Upper lobe of right lung (tissue), 1 donor: ENCODE data around the gene AK1. TPM values are rescaled to one million over a fixed set of nuclear protein-coding genes. Genes with fewer than 3 reads are reported as not detected.

ENCODE experiments used
- ATAC-seq: fragments of 200-7000 bp; cut with Tn5 transposase; one replicate; pipeline ENCODE4 v1.9.1; 2020; ENCODE audit warnings: mild to moderate bottlenecking, moderate library complexity
- DNase-seq: peaks from one replicate; pipeline ENCODE4 v3.0.0-alpha.2; 2020
- H3K27ac ChIP-seq: fragments of 200-600 bp; one replicate; pipeline ENCODE4 v1.8.0; 2022
- H3K27me3 ChIP-seq: fragments of 200-600 bp; one replicate; pipeline ENCODE4 v1.8.0; 2022; ENCODE audit warnings: mild to moderate bottlenecking
- H3K36me3 ChIP-seq: fragments of 200-600 bp; one replicate; pipeline ENCODE4 v1.8.0; 2022
- H3K4me1 ChIP-seq: fragments of 200-600 bp; one replicate; pipeline ENCODE4 v1.8.0; 2022
- H3K4me3 ChIP-seq: fragments of 200-600 bp; one replicate; pipeline ENCODE4 v1.8.0; 2022; ENCODE audit warnings: mild to moderate bottlenecking
- H3K9me3 ChIP-seq: fragments of 200-600 bp; one replicate; pipeline ENCODE4 v1.8.0; 2022
- CTCF ChIP-seq: fragments of 200-600 bp; IDR thresholded peaks from one replicate; pipeline ENCODE4 v1.8.0; 2022; ENCODE audit warnings: antibody characterized with exemption
- intact Hi-C: fragments of 100-400 bp; cut with DNase I; formaldehyde crosslinking; loops from one replicate; pipeline ENCODE4 v1.11.0; 2022
- total RNA-seq: library from RNA; stranded (reverse); fragmentation: NEBNext Ultra II Directional; extraction: Animal tissue kit (Norgen Biotek cat#: 25700); gene quantifications from one replicate; pipeline ENCODE4 v1.2.1, GENCODE V29; 2021
- donor health status: DM: no; HTN: yes; CAD: no; lungs with severe emphysema.

The AK1 gene
- total RNA-seq, 1 donor from 2014 or later, result 158 TPM

GRCh38 chr9:127899128-127899943 is 21.9 kb upstream of the AK1 start, which contains the start of gene ST6GALNAC6:
TSS of gene ST6GALNAC6 (minus strand) at chr9:127899603. CDS start at chr9:127897981, 1,622 bp downstream.
- peak within 1 kb of the TSS; percentile 94 for H3K27ac ChIP-seq
- DNase-seq (peak; percentile 90), ATAC-seq (peak; percentile 86)
- no peaks in the 10 kb centered on the region for H3K9me3 ChIP-seq
- TF ChIP-seq CTCF, result no peak
- intact Hi-C loops, result no loop called here
- H3K27me3 ChIP-seq, result no peaks in the 10 kb centered on the region
- H3K4me3 ChIP-seq, result peak within 1 kb of the TSS; percentile 96
- peaks cover 63% of the 10 kb centered on the region for H3K4me1 ChIP-seq
- peaks cover 18% of the 10 kb centered on the region for H3K36me3 ChIP-seq

- Histone ChIP-seq H3K4me3 (peak overlapping the region; percentile 96), H3K9me3 (no peaks in the 10 kb centered on the region), H3K36me3 (peaks cover 26% of the 10 kb centered on the region), H3K27me3 (no peaks in the 10 kb centered on the region), H3K27ac (peak overlapping the region; percentile 94), H3K4me1 (peaks cover 56% of the 10 kb centered on the region)
- peak; percentile 34 for ATAC-seq
- no peak for DNase-seq
- intact Hi-C loops, result no loop called here
- TF ChIP-seq CTCF, result no peak
These were observed 21.1 kb upstream of the AK1 start for GRCh38 chr9:127898433-127899127.

- no peaks in the 10 kb centered on the region for H3K27me3 ChIP-seq
- intact Hi-C loops, result no loop called here
- peak; percentile 86 for DNase-seq
- H3K4me1 ChIP-seq, result peaks cover 43% of the 10 kb centered on the region
- H3K9me3 ChIP-seq, result no peaks in the 10 kb centered on the region
- TF ChIP-seq CTCF, result no peak
- peak overlapping the region; percentile 96 for H3K4me3 ChIP-seq
- H3K36me3 ChIP-seq, result peaks cover 39% of the 10 kb centered on the region
- peak overlapping the region; percentile 94 for H3K27ac ChIP-seq
- peak; percentile 83 for ATAC-seq
These were observed 19.8 kb upstream of the AK1 start for GRCh38 chr9:127897193-127897692.

GRCh38 chr9:127896395-127897192 is 19.1 kb upstream of the AK1 start:
- H3K4me1 ChIP-seq, result peaks cover 36% of the 10 kb centered on the region
- H3K4me3 ChIP-seq, result peak overlapping the region; percentile 96
- intact Hi-C loops, result no loop called here
- no peak for TF ChIP-seq CTCF
- no peak for ATAC-seq
- no peaks in the 10 kb centered on the region for H3K9me3 ChIP-seq
- peak overlapping the region; percentile 94 for H3K27ac ChIP-seq
- peaks cover 44% of the 10 kb centered on the region for H3K36me3 ChIP-seq
- H3K27me3 ChIP-seq, result no peaks in the 10 kb centered on the region
- no peak for DNase-seq

- Histone ChIP-seq H3K36me3 (peaks cover 50% of the 10 kb centered on the region), H3K27me3 (no peaks in the 10 kb centered on the region), H3K27ac (peak overlapping the region; percentile 94), H3K9me3 (no peaks in the 10 kb centered on the region), H3K4me1 (peaks cover 29% of the 10 kb centered on the region), H3K4me3 (no peak overlapping the region)
- DNase-seq (peak; percentile 45), ATAC-seq (no peak)
- intact Hi-C loops, result no loop called here
- TF ChIP-seq CTCF, result no peak
These were observed 18.3 kb upstream of the AK1 start for GRCh38 chr9:127895811-127896210.
